Nucleus accumbens (tissue), 56 donors: ENCODE results near the gene C2CD4D.

Experiments
- DNase-seq, 56 donors: peaks; one replicate each; lab custom pipeline; 2025; lab: John Stamatoyannopoulos, UW

The C2CD4D gene

GRCh38 chr1:151837197-151837596 lies 2.4 kb downstream of the C2CD4D start:
- DNase-seq: no peak

DNA sequence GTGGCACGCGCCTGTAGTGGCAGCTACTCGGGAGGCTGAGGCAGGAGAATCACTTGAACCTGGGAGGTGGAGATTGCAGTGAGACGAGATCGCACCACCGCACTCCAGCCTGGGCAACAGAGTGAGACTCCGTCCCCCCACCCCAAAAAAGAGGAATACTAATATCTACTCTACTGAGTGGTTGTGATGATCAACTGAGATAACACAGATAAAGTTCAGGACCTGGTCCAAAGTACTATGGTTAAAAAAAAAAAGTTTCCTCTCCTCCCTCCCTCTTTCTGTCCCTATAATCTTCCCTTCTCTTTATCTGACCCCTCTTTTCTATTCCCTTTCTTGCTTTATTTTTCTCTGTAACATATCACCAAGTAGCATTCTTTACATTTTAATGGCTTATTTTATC lies 4.0 kb downstream of the C2CD4D start:
- DNase-seq: no peak

GRCh38 chr1:151834239-151834638 lies 5.4 kb downstream of the C2CD4D start:
- no peak for DNase-seq

DNA sequence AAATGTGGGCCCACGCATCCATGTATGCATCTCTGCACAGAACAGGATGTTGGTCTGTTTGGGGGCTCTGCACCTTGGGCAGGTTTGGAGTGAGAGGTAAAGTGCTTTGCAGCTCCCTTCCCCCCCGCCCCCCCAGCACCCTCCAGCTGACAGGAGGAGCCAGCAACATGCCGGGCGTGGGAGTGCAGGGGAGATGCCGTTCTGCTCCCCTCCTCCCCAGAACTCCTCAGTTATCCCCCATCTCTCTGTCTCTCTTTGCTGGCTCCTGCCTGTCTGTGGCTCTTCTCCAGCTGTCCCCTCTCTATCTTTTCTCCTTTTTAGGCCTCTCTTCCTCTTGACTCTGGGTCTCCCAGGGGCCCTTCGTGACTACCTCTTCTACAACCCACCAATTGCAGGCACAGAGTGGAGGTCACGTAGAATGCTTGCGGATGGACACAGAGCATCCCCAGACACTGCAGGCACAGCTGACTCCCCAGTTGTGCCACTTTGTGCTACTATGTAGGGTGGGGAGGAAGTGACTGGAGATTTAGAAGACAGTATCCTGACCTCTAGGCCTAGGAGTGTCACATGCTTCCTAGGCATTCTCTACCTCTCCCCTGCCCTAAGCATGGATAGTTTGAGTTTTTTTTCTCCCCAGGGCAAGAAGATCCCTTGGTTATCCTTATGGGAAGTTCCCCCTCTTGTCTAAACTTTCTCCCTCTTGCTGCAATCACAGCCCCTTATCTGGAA lies 6.3 kb downstream of the C2CD4D start:
- peak in 1 of 56 donors; percentile 13 for DNase-seq

DNA sequence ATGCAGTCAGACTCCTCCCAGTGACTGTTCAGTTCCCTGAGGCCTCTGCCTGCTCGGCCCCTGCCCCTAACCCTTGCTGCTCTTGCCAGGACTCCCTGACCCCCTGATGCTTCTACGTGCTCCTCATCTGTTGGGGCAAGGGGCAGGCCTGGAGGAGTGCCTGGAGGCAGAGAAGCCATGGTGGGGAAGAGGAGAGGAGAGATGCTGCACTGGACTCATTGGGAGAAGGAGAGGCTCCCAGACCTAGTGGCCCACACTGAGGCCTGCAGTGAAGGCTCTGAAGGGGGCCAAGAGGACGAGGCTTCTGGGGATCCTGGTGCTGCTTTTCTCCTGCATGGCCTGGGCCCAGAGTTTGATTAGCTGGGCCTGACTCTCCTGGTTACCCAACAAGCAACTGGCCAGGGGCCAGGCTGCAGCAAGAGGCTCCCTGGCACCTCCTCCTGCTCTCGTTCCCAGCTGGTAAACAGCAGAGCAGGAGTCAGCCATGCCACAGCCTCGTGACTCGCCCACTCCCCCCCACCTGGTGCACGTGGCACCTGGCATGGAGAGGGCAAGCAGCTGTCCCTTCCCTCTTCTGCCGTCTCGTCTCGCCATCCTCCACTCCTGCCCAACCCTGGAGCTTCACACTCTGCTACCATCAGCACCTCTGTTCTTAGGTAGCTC lies 7.2 kb downstream of the C2CD4D start:
- DNase-seq: peak in 32 of 56 donors; percentile 7 to 68 (median 26)

- DNase-seq: peak in 1 of 56 donors; percentile 18
Observed at GRCh38 chr1:151831605-151832004, 8.0 kb downstream of the C2CD4D start, which contains the start of gene RORC. TSS of gene RORC (minus strand) at chr1:151831802. CDS start at chr1:151831764, 38 bp downstream.

DNA sequence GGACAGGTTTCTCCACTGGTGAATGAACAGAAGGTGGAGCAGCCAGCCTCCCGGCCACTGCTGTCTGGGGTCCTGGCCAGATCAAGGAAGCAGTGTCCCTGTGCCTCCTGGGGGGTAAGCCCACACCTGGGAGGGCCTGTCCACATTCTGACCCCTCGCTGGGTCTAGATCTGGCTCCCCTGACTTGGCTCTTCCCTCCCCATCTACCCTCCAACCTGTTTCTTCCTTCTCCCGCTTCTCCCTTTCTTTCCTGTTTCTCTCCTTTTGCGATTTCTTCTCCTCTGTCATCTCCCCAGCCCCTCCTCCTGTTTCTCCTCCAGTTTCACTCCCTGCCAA lies 8.4 kb downstream of the C2CD4D start:
- no peak for DNase-seq

DNA sequence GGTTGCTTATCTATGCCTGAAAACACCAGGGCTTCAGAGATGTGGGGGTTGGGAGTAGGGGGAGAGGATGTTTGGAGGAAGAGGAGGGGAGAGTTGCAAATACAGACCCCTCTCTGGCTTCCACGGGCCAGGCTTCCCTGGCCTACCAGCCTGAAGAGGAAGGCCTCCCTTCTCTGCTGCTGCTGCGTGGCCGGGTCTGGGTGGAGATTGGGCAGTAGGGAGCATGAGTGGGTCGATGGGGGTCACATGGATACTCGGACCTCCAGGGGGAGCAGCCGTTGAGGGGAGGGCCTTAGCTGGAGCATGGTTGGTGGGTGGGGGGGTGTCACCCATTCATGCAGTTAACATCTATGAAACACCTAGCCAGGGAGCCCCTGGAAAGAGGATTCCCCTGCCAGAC lies 9.6 kb downstream of the C2CD4D start:
- DNase-seq: no peak

DNA sequence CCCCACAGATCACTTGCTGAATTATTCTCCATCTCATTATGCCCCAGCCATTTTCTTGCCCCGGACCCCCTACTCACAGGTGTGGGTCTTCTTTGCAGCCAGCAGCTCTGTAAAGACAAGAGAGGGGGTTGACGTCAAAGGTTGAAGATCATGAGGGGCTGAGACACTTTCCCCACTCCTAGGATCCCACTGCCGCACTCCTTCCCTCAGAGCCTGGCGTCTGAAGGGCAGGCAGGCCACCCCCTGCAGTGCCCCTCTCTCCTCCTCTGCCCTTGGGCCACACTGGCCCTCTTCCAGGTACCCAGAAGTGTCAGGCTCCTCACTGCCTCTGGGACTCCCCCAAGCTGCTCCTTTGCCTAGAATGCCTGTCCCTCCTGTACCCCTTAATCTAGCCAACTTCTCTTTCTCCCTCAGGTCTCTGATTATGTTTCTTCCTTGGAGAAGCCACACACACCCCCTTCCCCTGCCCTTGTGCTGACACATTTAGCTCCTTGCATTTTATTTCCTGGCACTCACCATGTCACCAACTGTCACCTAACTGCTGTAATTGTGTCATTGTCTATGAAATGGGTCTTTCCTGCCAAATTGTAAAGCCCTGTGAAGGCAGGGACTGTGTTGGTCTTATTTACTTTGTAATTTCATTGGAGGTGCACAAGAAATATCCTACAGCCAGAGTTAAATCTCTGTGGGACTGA lies 10.1 kb downstream of the C2CD4D start:
- DNase-seq: no peak

GRCh38 chr1:151828921-151829320 lies 10.7 kb downstream of the C2CD4D start:
- DNase-seq: peak in 2 of 56 donors; percentile 8 to 10

- DNase-seq: no peak
Observed at GRCh38 chr1:151827853-151828252, 11.8 kb downstream of the C2CD4D start.

DNA sequence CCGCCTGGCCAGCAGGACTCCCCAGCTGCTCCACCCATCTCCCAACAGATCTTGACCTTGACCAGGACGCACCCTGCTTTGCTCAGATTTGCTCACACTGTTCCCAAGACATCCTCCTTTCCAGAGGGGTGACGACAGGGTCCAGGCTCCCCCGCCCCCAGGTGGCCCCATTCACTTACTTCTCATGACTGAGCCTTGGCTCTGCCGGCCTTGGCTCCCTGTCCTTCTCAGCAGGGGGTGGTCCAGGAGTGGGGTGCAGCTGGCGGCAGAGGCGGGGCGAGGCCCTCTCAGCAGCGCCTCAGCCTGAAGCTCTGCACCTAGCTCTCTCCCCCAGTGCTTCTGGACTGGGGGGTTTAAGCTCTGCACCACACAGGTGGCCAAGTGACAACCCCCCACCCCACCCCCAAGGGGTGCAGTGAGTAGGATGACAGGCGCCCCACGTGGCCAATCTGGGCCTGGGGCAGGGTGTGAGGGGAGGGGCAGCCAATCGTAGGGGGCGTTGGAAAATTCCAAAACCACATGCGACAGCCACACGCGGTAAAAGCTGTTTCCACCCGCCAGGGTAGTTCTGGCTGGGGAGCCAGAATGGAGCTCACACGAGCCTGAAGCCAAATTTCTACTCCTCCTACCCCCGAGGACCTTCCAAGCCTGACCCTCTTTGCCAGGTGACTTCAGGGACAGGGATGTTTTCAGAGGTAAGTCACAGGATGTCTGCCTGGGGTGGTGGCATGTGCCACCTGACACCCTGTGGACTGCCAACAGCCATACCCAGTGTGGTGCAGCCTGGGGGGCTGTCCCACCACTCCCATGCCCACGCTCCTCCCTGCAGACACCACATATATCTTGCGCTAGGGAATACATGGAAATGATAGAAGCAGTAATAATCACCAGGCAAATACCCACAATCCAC lies 13.6 kb downstream of the C2CD4D start:
- no peak for DNase-seq

- DNase-seq: peak in 1 of 56 donors; percentile 20
Observed at GRCh38 chr1:151825204-151825603, 14.4 kb downstream of the C2CD4D start.

GRCh38 chr1:151823175-151823574 lies 16.4 kb downstream of the C2CD4D start:
- DNase-seq: no peak

DNA sequence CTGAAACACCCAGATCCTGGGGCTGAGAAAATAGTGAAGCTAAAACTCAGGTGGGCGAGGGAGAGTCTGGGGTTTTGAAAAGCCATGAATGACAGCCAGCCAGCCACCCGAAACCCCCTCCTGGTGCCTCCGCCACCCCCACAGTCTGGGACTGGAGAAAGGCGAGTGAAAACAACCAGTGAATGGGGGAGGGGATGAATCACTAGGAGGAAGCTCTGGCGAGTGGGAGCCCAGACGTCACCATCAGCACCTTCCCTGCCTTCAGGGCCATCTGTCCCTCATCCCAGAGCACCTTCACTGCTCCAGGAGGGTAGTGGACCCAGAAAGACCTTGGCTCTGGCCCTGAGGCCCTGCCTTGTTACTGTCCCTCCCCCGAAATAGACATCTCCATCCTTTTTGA lies 17.2 kb downstream of the C2CD4D start:
- no peak for DNase-seq

DNA sequence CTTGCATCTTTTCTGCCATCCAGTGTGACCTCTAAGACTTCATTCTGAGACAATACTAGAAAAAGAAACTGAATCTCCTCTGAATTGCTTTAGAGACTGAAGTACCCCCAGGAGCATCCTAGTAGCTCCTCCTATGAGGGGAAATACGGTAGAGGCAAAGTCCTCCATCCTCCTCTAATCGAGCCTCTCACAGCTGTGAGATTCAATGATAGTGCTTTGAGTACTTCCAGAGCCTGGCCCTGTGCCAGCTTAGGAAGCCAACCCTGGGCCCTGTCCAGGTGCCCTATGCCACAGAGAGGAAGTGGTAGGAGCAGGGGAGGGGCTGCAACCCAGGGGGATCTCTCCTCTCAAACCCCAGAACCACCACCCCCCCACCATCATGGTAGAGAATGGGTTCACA lies 18.7 kb downstream of the C2CD4D start:
- DNase-seq: no peak

DNA sequence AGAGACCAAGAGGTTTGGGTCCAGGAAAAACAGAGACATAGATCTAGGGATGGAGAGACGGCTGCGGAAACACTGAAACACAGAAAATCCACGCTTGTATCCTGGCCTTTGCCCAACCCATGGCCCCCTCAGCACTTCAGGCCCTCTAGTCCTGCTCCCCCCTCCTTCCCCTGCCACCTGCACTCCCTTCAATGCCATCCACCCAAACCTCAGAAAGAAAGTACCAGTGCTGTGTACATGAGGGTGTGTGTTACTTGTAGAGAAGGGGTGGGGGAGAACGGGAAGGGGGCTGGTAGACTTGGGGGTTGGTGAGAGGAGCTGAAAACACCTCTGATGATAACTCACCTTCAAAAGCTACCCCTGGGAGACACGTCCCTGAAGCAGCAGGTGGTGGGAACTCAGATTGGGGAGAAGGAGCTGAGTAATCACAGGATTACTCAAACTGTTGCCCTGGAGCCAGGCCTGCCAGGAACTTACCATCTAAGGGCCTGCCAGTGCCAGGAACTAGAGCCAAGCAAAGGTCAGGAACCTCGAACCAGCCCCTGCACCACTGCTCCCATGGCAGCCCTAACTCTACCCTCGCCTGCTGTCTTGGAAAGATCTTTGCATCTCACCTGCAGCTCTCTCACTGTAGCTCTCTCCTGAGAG lies 19.5 kb downstream of the C2CD4D start:
- no peak for DNase-seq

- no peak for DNase-seq
Observed at GRCh38 chr1:151819227-151819835, 20.3 kb downstream of the C2CD4D start.

DNA sequence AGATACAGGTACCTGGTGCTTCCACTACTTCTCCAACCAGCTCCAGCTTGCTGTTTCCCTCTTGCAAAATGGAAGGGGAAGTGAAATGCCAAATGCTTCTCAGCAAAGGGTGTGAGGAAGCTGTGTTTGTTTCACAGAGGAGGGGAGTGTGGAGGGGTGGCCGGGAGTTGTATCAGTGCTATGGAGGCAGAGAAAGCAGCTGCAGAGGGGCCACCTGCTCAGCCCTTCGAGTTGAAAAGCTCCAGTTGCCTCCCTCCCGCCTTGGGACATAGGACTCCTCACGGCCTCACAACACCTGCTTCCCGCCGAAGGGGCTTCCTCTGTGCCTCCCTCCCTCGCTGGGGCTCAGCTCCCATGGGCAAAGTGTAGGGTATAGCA lies 22.3 kb downstream of the C2CD4D start:
- DNase-seq: no peak
